ENCODE data around the gene ARHGAP15. TPM values are rescaled to one million over a fixed set of nuclear protein-coding genes. Genes with fewer than 3 reads are reported as not detected.

The ARHGAP15 gene
- polyA plus RNA-seq, 1 experiment: not detected

GRCh38 chr2:143159486-143159840 lies 30.2 kb downstream of the ARHGAP15 start:
- no peaks in the 10 kb centered on the region; the same call in 1 of the 2 replicates for H3K27me3 ChIP-seq (ENCODE audit: control insufficient read depth, insufficient read depth, low read length)
- no peak overlapping the region for H3K4me3 ChIP-seq (ENCODE audit: low read depth, low read length)
- no peak for TF ChIP-seq CTCF (IDR thresholded peaks at IDR 0.05; ENCODE audit: insufficient read depth, low read depth, low read length)
- H3K36me3 ChIP-seq (ENCODE audit: control insufficient read depth, insufficient read depth, low read length): no peaks in the 10 kb centered on the region
- DNase-seq (ENCODE audit: low read depth): no peak
- ChIA-PET POLR2A (no interaction called here), CTCF (no interaction called here)

- CTCF ChIA-PET: interaction anchor here (0.8 to 1.6 kb wide), 2 partner anchors 9 to 11 kb away, joined by 3 to 5 read pairs; no protein-coding TSS in a partner anchor
Measured at GRCh38 chr2:143160732-143161707, 31.8 kb downstream of the ARHGAP15 start.

GRCh38 chr2:143162123-143162837 lies 33.1 kb downstream of the ARHGAP15 start:
- peak; percentile 59 for TF ChIP-seq CTCF (IDR thresholded peaks at IDR 0.05; ENCODE audit: insufficient read depth, low read depth, low read length)
- ChIA-PET CTCF (interaction anchor here (0.8 to 1.6 kb wide), 3 partner anchors 9 to 1275 kb away, joined by 3 to 5 read pairs (median 3); no protein-coding TSS in a partner anchor), POLR2A (no interaction called here)
- Histone ChIP-seq H3K36me3 (ENCODE audit: control insufficient read depth, insufficient read depth, low read length) (no peaks in the 10 kb centered on the region), H3K4me3 (ENCODE audit: low read depth, low read length) (no peak overlapping the region), H3K27me3 (ENCODE audit: control insufficient read depth, insufficient read depth, low read length) (no peaks in the 10 kb centered on the region; the same call in 1 of the 2 replicates)
- DNase-seq (ENCODE audit: low read depth): no peak

More at GRCh38 chr2:143160732-143161707, 31.8 kb downstream of the ARHGAP15 start:
- POLR2A ChIA-PET: no interaction called here
- no peak for TF ChIP-seq CTCF (IDR thresholded peaks at IDR 0.05; ENCODE audit: insufficient read depth, low read depth, low read length)
- DNase-seq (ENCODE audit: low read depth): no peak
- Histone ChIP-seq H3K4me3 (ENCODE audit: low read depth, low read length) (no peak overlapping the region), H3K36me3 (ENCODE audit: control insufficient read depth, insufficient read depth, low read length) (no peaks in the 10 kb centered on the region), H3K27me3 (ENCODE audit: control insufficient read depth, insufficient read depth, low read length) (no peaks in the 10 kb centered on the region; the same call in 1 of the 2 replicates)

- H3K36me3 ChIP-seq (ENCODE audit: control insufficient read depth, insufficient read depth, low read length): no peaks in the 10 kb centered on the region
- H3K4me3 ChIP-seq (ENCODE audit: low read depth, low read length): no peak overlapping the region
- ChIA-PET CTCF (no interaction called here), POLR2A (no interaction called here)
- TF ChIP-seq CTCF (IDR thresholded peaks at IDR 0.05; ENCODE audit: insufficient read depth, low read depth, low read length): no peak
- no peak for DNase-seq (ENCODE audit: low read depth)
- H3K27me3 ChIP-seq (ENCODE audit: control insufficient read depth, insufficient read depth, low read length): no peaks in the 10 kb centered on the region; the same call in 1 of the 2 replicates
Measured at GRCh38 chr2:143162997-143163396, 33.8 kb downstream of the ARHGAP15 start.

- no peak overlapping the region for H3K4me3 ChIP-seq (ENCODE audit: low read depth, low read length)
- no peaks in the 10 kb centered on the region for H3K36me3 ChIP-seq (ENCODE audit: control insufficient read depth, insufficient read depth, low read length)
- ChIA-PET POLR2A (no interaction called here), CTCF (no interaction called here)
- TF ChIP-seq CTCF (IDR thresholded peaks at IDR 0.05; ENCODE audit: insufficient read depth, low read depth, low read length): no peak
- DNase-seq (ENCODE audit: low read depth): no peak
- no peaks in the 10 kb centered on the region; the same call in 1 of the 2 replicates for H3K27me3 ChIP-seq (ENCODE audit: control insufficient read depth, insufficient read depth, low read length)
Measured at GRCh38 chr2:143163499-143163898, 34.3 kb downstream of the ARHGAP15 start.
